Measurements from ENCODE around the gene OPTC.

Gene OPTC

GRCh38 chr1:203518541-203518940 is 24.6 kb downstream of the OPTC start:
- DNase-seq = no peak

GRCh38 chr1:203519053-203519840 is 25.3 kb downstream of the OPTC start:
- no peak for DNase-seq

GRCh38 chr1:203519896-203520295 is 25.9 kb downstream of the OPTC start:
- DNase-seq = no peak

- no peak for DNase-seq
These were observed 26.4 kb downstream of the OPTC start for GRCh38 chr1:203520315-203520714.

- DNase-seq = no peak
These were observed 27.3 kb downstream of the OPTC start for GRCh38 chr1:203521074-203521794.

- no peak for DNase-seq
These were observed 27.9 kb downstream of the OPTC start for GRCh38 chr1:203521812-203522211.

- DNase-seq = peak; percentile 65
These were observed 28.3 kb downstream of the OPTC start for GRCh38 chr1:203522237-203522636.

GRCh38 chr1:203523667-203524066 is 29.7 kb downstream of the OPTC start:
- DNase-seq = no peak

- DNase-seq = no peak
These were observed 30.2 kb downstream of the OPTC start for GRCh38 chr1:203524152-203524551.

- no peak for DNase-seq
These were observed 30.9 kb downstream of the OPTC start for GRCh38 chr1:203524824-203525223.

GRCh38 chr1:203525685-203526084 is 31.7 kb downstream of the OPTC start:
- DNase-seq = no peak

- DNase-seq = no peak
These were observed 32.2 kb downstream of the OPTC start for GRCh38 chr1:203526130-203526529.

- DNase-seq = peak; percentile 7
These were observed 32.6 kb downstream of the OPTC start for GRCh38 chr1:203526572-203526971.

- DNase-seq = no peak
These were observed 33.1 kb downstream of the OPTC start for GRCh38 chr1:203527013-203527412.

GRCh38 chr1:203528063-203528462 is 34.1 kb downstream of the OPTC start:
- no peak for DNase-seq

- no peak for DNase-seq
These were observed 35.3 kb downstream of the OPTC start for GRCh38 chr1:203528976-203529835.

- DNase-seq = no peak
These were observed 37.1 kb downstream of the OPTC start for GRCh38 chr1:203531063-203531462.

GRCh38 chr1:203534012-203534411 is 40.1 kb downstream of the OPTC start:
- no peak for DNase-seq

- DNase-seq = peak; percentile 5
These were observed 40.6 kb downstream of the OPTC start for GRCh38 chr1:203534526-203534925.

- DNase-seq = no peak
These were observed 42.6 kb downstream of the OPTC start for GRCh38 chr1:203536575-203536974.

- no peak for DNase-seq
These were observed 43.1 kb downstream of the OPTC start for GRCh38 chr1:203536980-203537455.

- no peak for DNase-seq
These were observed 44.0 kb downstream of the OPTC start for GRCh38 chr1:203537806-203538464.

- DNase-seq = no peak
These were observed 44.8 kb downstream of the OPTC start for GRCh38 chr1:203538726-203539125.

All from retina (tissue), 1 donor.